K562 (cell line): ENCODE measurements around the gene MBD5. TPM values are rescaled to one million over a fixed set of nuclear protein-coding genes. Genes with fewer than 3 reads are reported as not detected.

ENCODE experiments used
- ATAC-seq: fragments of 200-7000 bp; cut with Tn5 transposase; 3 replicates; pipeline ENCODE4 v1.9.1; 2020; ENCODE audit warnings: moderate library complexity
- BruUV-seq: library from RNA; stranded (reverse); fragments of 400-500 nt; replicated peaks from 2 replicates; lab custom pipeline; 2021; lab: Mats Ljungman, UMichigan
- CTCF ChIA-PET: fragments of 300-600 bp; formaldehyde crosslinking; extraction: SDS; loops from one replicate; lab custom pipeline; 2021; ENCODE audit warnings: low intra/inter-chr PET ratio; lab: Yijun Ruan, JAX
- POLR2A ChIA-PET: fragments of 300-600, 350-650 bp; sonication (Branson Sonifier 250); formaldehyde crosslinking; extraction: SDS; loops from one replicate; lab custom pipeline; 2021; ENCODE audit warnings: antibody characterized with exemption, inconsistent platforms; lab: Yijun Ruan, JAX
- DNase-seq, 4 experiments: peaks; one replicate each; pipeline versions ENCODE4 v3.0.0 to v3.0.0-alpha.2; 2011 to 2018; ENCODE audit warnings: low spot score in 3 of 4, mixed read lengths in 3 of 4; ENCODE audit errors: extremely low read depth in 1 of 4
- FAIRE-seq: peaks from 2 replicates; lab custom pipeline; 2011; peaks lifted over from hg19 to GRCh38; lab: Jason Lieb, UNC
- H2AFZ ChIP-seq: 2 replicates; pipeline ENCODE4 v1.6.0; 2011; ENCODE audit warnings: low read depth, low read length, control low read depth, inconsistent platforms
- H3K27ac ChIP-seq: fragments of 200-600 bp; 3 replicates; pipeline ENCODE4 v1.8.0; 2011; ENCODE audit warnings: low read depth, mild to moderate bottlenecking, control low read depth, inconsistent platforms, low read length, moderate library complexity, mixed read lengths; ENCODE audit errors: extremely low read depth
- H3K27me3 ChIP-seq, 2 experiments: fragments of 300-600 bp in 1 of 2; 2 replicates in 1 of 2; 3 replicates in 1 of 2; pipeline versions ENCODE4 v1.6.0 to v1.8.0; 2011; ENCODE audit warnings: inconsistent platforms in 2 of 2, low read length in 2 of 2, mild to moderate bottlenecking in 1 of 2, mixed read lengths in 1 of 2, moderate library complexity in 1 of 2; ENCODE audit not compliant: control insufficient read depth in 2 of 2, insufficient read depth in 2 of 2
- H3K36me3 ChIP-seq: fragments of 300-600 bp; 3 replicates; pipeline ENCODE4 v1.8.0; 2011; ENCODE audit warnings: mild to moderate bottlenecking, low read length, inconsistent platforms; ENCODE audit not compliant: control insufficient read depth, insufficient read depth
- H3K4me1 ChIP-seq, 2 experiments: fragments of 200-600 bp in 1 of 2; replicated peaks in 1 of 2; 2 replicates in 1 of 2; 3 replicates in 1 of 2; pipeline versions ENCODE4 v1.5.1 to v1.8.0; 2011; ENCODE audit warnings: inconsistent platforms in 2 of 2, low read length in 2 of 2, mild to moderate bottlenecking in 1 of 2, mixed read lengths in 1 of 2, moderate library complexity in 1 of 2; ENCODE audit not compliant: control insufficient read depth in 2 of 2, insufficient read depth in 2 of 2
- H3K4me2 ChIP-seq: 2 replicates; pipeline ENCODE4 v1.6.1; 2011; ENCODE audit warnings: low read length, control low read depth, inconsistent platforms, mixed read lengths; ENCODE audit not compliant: insufficient read depth
- H3K4me3 ChIP-seq: fragments of 200-600 bp; sonication (generic), shearing (Covaris generic); 2 replicates; pipeline ENCODE4 v1.5.1; 2016; ENCODE audit warnings: control low read depth, inconsistent platforms
- H3K79me2 ChIP-seq: fragments of 200-600 bp; 3 replicates; pipeline ENCODE4 v1.8.0; 2011; ENCODE audit warnings: low read length, inconsistent platforms; ENCODE audit not compliant: control insufficient read depth, insufficient read depth
- H3K9ac ChIP-seq, 2 experiments: 2 replicates each; pipeline versions ENCODE4 v1.6.0 to v1.6.1; 2011; ENCODE audit warnings: low read depth in 2 of 2, low read length in 2 of 2, control low read depth in 1 of 2, inconsistent platforms in 1 of 2, mild to moderate bottlenecking in 1 of 2, mixed read lengths in 1 of 2; ENCODE audit not compliant: insufficient read depth in 1 of 2
- H3K9me1 ChIP-seq: one replicate; pipeline ENCODE4 v1.6.0; 2011; ENCODE audit warnings: inconsistent platforms, mild to moderate bottlenecking, low read length, moderate library complexity; ENCODE audit not compliant: control insufficient read depth, insufficient read depth
- H3K9me3 ChIP-seq: replicated peaks from 2 replicates; pipeline ENCODE4 v1.5.1; 2011; ENCODE audit warnings: low read depth, low read length, inconsistent platforms; ENCODE audit not compliant: control insufficient read depth, insufficient read depth
- H4K20me1 ChIP-seq: replicated peaks from 2 replicates; pipeline ENCODE4 v1.6.1; 2011; ENCODE audit warnings: low read length, inconsistent platforms, mixed read lengths; ENCODE audit not compliant: control insufficient read depth, insufficient read depth
- ADNP ChIP-seq: fragments of 200-800 bp; sonication (Bioruptor generic); IDR thresholded peaks from 2 replicates; pipeline ENCODE4 v1.6.1; 2016; ENCODE audit warnings: missing genetic modification characterization, missing compliant biosample characterization
- CHD1 ChIP-seq: fragments of 200-600 bp; sonication (generic); IDR thresholded peaks from one replicate; pipeline ENCODE4 v1.6.1; 2012; ENCODE audit warnings: mild to moderate bottlenecking, moderate library complexity, low read length, inconsistent platforms
- FOXA1 ChIP-seq: fragments of 450-650 bp; IDR thresholded peaks from 2 replicates; pipeline ENCODE4 v1.6.1; 2016; ENCODE audit warnings: mild to moderate bottlenecking, borderline replicate concordance
- GABPA ChIP-seq: fragments of 200-800 bp; sonication (Bioruptor generic); conservative IDR thresholded peaks from 2 replicates; pipeline ENCODE4 v1.6.1; 2016; ENCODE audit warnings: low read depth, missing genetic modification characterization, missing compliant biosample characterization
- HDGF ChIP-seq: fragments of 450-650 bp; IDR thresholded peaks from 2 replicates; pipeline ENCODE4 v1.6.1; 2016
- HNRNPLL ChIP-seq: fragments of 200-400 bp; formaldehyde crosslinking; IDR thresholded peaks from 2 replicates; pipeline ENCODE4 v1.6.1; 2017; ENCODE audit warnings: low read length, low read depth, mild to moderate bottlenecking; ENCODE audit not compliant: poor library complexity, severe bottlenecking
- PHF21A ChIP-seq: fragments of 450-650 bp; IDR thresholded peaks from 2 replicates; pipeline ENCODE4 v1.6.1; 2017; ENCODE audit warnings: low read depth, borderline replicate concordance
- RFX5 ChIP-seq: IDR thresholded peaks from 2 replicates; pipeline ENCODE4 v1.6.1; 2011; ENCODE audit warnings: low read depth, mild to moderate bottlenecking, improper control_type of control experiment, low read length
- TEAD2 ChIP-seq: fragments of 450-650 bp; IDR thresholded peaks from 2 replicates; pipeline ENCODE4 v1.6.1; 2016; ENCODE audit warnings: missing genetic modification characterization, control low read depth, missing compliant biosample characterization
- ZNF212 ChIP-seq: fragments of 450-650 bp; formaldehyde crosslinking; IDR thresholded peaks from 2 replicates; pipeline ENCODE4 v1.4.0; 2020; ENCODE audit warnings: mild to moderate bottlenecking
- WGBS: fragments of 100-300 bp; shearing (Covaris generic); methylation state at CpG from one replicate; pipeline ENCODE4 v1.1.6; 2016; ENCODE audit warnings: low coverage, mixed read lengths; ENCODE audit not compliant: insufficient coverage; ENCODE audit errors: missing lambda C conversion rate; 5-methylcytosine and 5-hydroxymethylcytosine counted together
- in situ Hi-C: fragments of 300-500 bp; cut with MboI; formaldehyde crosslinking; loops from 4 replicates; pipeline ENCODE4 v1.15.0; 2018; ENCODE audit warnings: inconsistent platforms, mixed read lengths
- intact Hi-C: fragments of 100-400 bp; cut with micrococcal nuclease; formaldehyde crosslinking; loops from 2 replicates; pipeline ENCODE4 v1.14.2; 2022
- polyA plus RNA-seq, 8 experiments: library from polyadenylated mRNA; depleted of rRNA in 4 of 8; stranded (reverse) in 5 of 8; unstranded in 3 of 8; fragments of >200 nt; fragmentation: Nextera tagmentation in 2 of 8; fragmentation: Illumina TruSeq in 1 of 8; extraction: Ambion mirVana in 2 of 8; extraction: Trizol in 1 of 8; gene quantifications; 2 replicates each; pipeline versions ENCODE4 v1.2.1 to v1.2.3, GENCODE V29; 2011 to 2014; ENCODE audit warnings: inconsistent platforms in 1 of 8, missing spikeins in 1 of 8
- total RNA-seq, 7 experiments: library from RNA; depleted of rRNA in 6 of 7; stranded (reverse); fragments of >200 nt in 6 of 7; fragmentation: Illumina TruSeq in 2 of 7; extraction: Trizol in 2 of 7; gene quantifications; 2 replicates each; pipeline versions ENCODE4 v1.2.1 to v1.2.3, GENCODE V29; 2011 to 2021; ENCODE audit warnings: low replicate concordance in 1 of 7
- TF ChIP-seq, protein P1 (sequence below): fragments of 250-450 bp; sonication (Bioruptor Pico); IDR thresholded peaks from 2 replicates; pipeline ENCODE4 v1.8.0; 2021; ENCODE audit warnings: moderate library complexity, mild to moderate bottlenecking, inconsistent platforms
- TF ChIP-seq, protein P2 (sequence below): IDR thresholded peaks from 3 replicates; pipeline ENCODE4 v1.6.1; 2011; ENCODE audit warnings: borderline replicate concordance, mild to moderate bottlenecking; ENCODE audit not compliant: insufficient read length, insufficient read depth

MBD5 gene
- total and polyA plus RNA-seq, 9 of the 15 experiments (the other 6 are each of a cell fraction or from before 2014, with no cell fraction given) = 3.4 to 14.5 (median 9.0) TPM

DNA sequence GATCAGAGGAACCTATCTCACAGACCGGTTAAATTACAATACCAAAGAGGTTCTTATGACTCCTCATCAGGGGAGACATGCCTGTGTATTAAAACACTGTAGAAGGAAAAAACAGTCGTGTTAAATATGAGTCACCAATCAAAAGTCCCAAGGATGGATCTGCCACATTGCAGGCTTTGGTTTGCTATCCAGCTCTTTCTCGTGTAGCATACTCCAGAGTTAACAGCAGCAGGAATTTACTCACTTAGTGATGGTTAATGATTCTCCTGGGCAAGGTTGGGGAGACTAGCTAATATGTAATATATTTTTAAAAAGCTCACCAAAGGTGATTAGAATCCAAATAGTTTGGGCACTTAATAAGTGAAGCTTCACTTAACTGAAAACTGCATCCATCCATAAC is 109.7 kb downstream of the MBD5 start:
- no peak overlapping the region for H2AFZ ChIP-seq
- intact Hi-C loops = no loop called here
- 2% methylated on average over 3 of the region's 3 CpGs for WGBS
- H3K4me2 ChIP-seq = no peak overlapping the region
- TF ChIP-seq RFX5 = no peak
- TF ChIP-seq TEAD2 = no peak
- no peak for TF ChIP-seq CHD1
- no peak for TF ChIP-seq GABPA (tag)
- TF ChIP-seq ADNP = no peak
- TF ChIP-seq FOXA1 = no peak
- TF ChIP-seq, protein P1, sequence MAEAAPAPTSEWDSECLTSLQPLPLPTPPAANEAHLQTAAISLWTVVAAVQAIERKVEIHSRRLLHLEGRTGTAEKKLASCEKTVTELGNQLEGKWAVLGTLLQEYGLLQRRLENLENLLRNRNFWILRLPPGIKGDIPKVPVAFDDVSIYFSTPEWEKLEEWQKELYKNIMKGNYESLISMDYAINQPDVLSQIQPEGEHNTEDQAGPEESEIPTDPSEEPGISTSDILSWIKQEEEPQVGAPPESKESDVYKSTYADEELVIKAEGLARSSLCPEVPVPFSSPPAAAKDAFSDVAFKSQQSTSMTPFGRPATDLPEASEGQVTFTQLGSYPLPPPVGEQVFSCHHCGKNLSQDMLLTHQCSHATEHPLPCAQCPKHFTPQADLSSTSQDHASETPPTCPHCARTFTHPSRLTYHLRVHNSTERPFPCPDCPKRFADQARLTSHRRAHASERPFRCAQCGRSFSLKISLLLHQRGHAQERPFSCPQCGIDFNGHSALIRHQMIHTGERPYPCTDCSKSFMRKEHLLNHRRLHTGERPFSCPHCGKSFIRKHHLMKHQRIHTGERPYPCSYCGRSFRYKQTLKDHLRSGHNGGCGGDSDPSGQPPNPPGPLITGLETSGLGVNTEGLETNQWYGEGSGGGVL = no peak
- TF ChIP-seq, protein P2, sequence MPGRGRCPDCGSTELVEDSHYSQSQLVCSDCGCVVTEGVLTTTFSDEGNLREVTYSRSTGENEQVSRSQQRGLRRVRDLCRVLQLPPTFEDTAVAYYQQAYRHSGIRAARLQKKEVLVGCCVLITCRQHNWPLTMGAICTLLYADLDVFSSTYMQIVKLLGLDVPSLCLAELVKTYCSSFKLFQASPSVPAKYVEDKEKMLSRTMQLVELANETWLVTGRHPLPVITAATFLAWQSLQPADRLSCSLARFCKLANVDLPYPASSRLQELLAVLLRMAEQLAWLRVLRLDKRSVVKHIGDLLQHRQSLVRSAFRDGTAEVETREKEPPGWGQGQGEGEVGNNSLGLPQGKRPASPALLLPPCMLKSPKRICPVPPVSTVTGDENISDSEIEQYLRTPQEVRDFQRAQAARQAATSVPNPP = no peak
- TF ChIP-seq HNRNPLL = no peak
- no peak for TF ChIP-seq ZNF212 (CRISPR knock-in tag)
- TF ChIP-seq PHF21A = no peak
- TF ChIP-seq HDGF = no peak
- no peak for ATAC-seq
- no peaks in the 10 kb centered on the region; a peak in 1 of 5 replicates for H3K4me1 ChIP-seq
- no peak overlapping the region for H3K4me3 ChIP-seq
- H3K9me3 ChIP-seq = no peaks in the 10 kb centered on the region
- in situ Hi-C loops = no loop called here
- ChIA-PET CTCF (no interaction called here), POLR2A (interaction anchor here (0.6 to 1.1 kb wide), 3 partner anchors 8 to 739 kb away, joined by 3 read pairs; no protein-coding TSS in a partner anchor)
- no peaks in the 10 kb centered on the region for H3K9me1 ChIP-seq
- no peaks in the 10 kb centered on the region for H4K20me1 ChIP-seq
- H3K27ac ChIP-seq = no peak overlapping the region
- no peak overlapping the region for H3K9ac ChIP-seq
- no TSS peak for BruUV-seq
- H3K36me3 ChIP-seq = no peaks in the 10 kb centered on the region
- no peak for FAIRE-seq
- DNase-seq = no peak
- H3K27me3 ChIP-seq = no peaks in the 10 kb centered on the region
- H3K79me2 ChIP-seq = no peaks in the 10 kb centered on the region
